HG03457 (cell line): ENCODE measurements around the gene ASB6.
A peak's percentile ranks its signal among the peaks of the same experiment; 100 is the strongest.

Experiments used
- ATAC-seq: cut with Tn5 transposase; IDR thresholded peaks from one replicate; pipeline ENCODE4 v1.9.1; 2021; ENCODE audit warnings: moderate number of reproducible peaks; ENCODE audit not compliant: unreplicated experiment

The ASB6 gene

GRCh38 chr9:129627556-129628440 lies 14.2 kb downstream of the ASB6 start:
- ATAC-seq: no peak

GRCh38 chr9:129626625-129627284 lies 15.2 kb downstream of the ASB6 start:
- no peak for ATAC-seq

GRCh38 chr9:129626079-129626624 lies 15.8 kb downstream of the ASB6 start, which contains the start of gene NTMT1:
Gene NTMT1 (plus strand): TSS chr9:129626163. CDS start chr9:129632704, 6,541 bp downstream.
- peak; percentile 43 for ATAC-seq

- no peak for ATAC-seq
These were observed 17.0 kb downstream of the ASB6 start for GRCh38 chr9:129624947-129625346.

DNA sequence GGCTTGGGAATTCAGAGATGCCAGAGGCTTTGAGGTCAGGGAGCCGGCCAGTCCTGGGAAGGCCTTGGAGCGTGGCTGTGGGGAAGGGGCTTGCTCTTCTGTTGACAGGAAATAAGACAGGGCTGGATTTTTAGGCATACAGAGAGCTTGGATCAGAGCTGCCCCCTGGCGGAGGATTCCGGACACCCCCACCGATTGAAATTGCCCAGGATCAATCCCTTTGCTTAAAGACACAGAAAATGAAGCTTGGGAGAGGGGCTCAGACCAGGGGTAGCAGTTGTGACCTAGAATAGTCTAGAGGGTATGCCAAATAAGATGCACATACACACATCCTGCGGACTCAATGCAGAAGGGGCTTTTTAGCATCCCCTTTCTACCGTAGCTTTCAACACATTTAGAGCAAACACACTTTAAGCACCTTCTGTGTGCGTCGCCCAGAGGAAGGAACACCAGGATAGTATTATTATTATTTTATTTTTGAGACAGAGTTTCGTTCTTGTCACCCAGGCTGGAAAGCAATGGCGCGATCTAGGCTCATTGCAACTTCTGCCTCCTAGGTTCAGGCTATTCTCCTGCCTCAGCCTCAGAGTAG lies 17.7 kb downstream of the ASB6 start:
- no peak for ATAC-seq

- no peak for ATAC-seq
These were observed 18.6 kb downstream of the ASB6 start for GRCh38 chr9:129623331-129623730.

GRCh38 chr9:129620669-129621295 lies 21.2 kb downstream of the ASB6 start, which contains the start of gene C9orf50:
Gene C9orf50 (minus strand): TSS chr9:129621101. CDS start chr9:129620574, 527 bp downstream.
- no peak for ATAC-seq

- no peak for ATAC-seq
These were observed 21.9 kb downstream of the ASB6 start for GRCh38 chr9:129619787-129620668.

DNA sequence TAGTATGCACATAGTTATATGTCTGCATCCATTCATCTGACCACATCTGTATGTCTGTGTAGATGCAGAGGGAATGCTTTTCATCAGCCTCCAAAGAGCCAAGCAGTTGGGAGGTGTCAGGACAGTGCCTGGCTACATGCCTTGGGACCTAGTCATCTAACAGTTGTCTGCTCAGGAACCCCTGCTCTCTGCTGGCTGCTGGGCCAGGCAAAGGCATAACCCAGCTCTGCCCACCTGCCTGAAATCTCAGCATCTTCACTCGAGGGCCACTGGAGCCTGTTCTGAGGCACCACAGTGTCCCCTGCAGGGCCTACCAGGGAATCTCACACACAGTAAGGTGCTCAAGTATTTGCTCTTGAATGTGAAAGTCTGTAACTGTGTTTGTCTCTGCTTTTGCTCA lies 24.8 kb downstream of the ASB6 start:
- ATAC-seq: no peak

GRCh38 chr9:129615407-129616285 lies 26.3 kb downstream of the ASB6 start:
- no peak for ATAC-seq

- no peak for ATAC-seq
These were observed 27.0 kb downstream of the ASB6 start for GRCh38 chr9:129614932-129615331.

DNA sequence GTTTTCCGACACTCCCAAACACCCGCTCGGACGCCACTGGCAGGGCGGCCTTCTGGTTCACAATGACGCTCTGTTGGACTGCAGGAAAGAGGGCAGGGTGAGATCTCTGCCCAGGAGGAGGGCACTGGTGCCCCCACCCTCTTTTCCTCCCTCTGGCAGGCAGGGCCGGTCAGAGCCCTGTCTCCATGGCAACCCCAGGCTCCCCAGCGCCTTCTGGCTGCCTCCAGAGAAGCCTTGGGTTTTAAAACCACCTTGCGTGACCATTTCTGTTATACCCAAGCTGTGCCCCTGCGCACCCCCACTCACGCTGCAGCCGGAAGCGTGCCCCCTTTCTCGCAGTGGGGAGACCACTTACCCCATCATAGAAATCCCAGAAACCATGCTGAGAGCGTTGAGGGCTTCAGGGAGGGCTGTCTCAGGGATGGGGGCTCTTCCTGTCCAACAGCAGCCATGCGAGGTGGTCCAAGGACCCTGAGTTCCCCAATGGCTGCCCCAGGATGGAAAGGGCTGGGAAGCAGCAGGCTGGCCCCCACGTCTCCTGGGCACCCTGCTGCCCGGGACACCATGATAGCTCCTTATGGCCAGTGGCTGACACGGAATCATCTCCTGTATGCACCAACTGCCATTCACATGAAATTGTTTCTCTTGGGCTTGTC lies 28.3 kb downstream of the ASB6 start:
- ATAC-seq: no peak

GRCh38 chr9:129612815-129613519 lies 29.0 kb downstream of the ASB6 start:
- no peak for ATAC-seq

DNA sequence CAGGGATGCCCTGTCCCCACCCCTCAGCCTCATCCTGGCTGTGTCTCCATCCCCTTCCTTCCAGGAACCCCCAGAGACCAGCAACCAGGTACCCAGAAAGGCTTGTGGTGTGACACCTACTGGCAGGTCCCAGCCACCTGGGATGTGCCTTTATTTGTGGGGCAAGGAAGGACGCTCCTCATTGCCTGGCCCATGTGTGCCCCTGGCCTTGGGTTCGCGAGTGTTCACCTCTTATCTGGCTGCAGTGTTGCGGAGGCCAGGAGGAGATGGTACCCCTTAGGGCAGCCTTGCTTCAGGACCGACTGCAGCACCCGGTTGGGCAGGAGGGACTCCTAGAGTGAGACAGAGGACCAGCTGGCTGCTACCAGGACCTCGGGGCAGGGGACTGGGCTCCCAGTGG lies 29.8 kb downstream of the ASB6 start:
- no peak for ATAC-seq

GRCh38 chr9:129611307-129611800 lies 30.6 kb downstream of the ASB6 start:
- no peak for ATAC-seq

GRCh38 chr9:129610473-129611306 lies 31.3 kb downstream of the ASB6 start:
- ATAC-seq: no peak

GRCh38 chr9:129610213-129610472 lies 31.8 kb downstream of the ASB6 start:
- ATAC-seq: no peak
